GM21390 (cell line): ENCODE measurements around the gene GALNT9.
"Not testable (repeated sequence)": the region's sequence is repeated elsewhere in the genome, so short reads cannot be mapped to it uniquely, and the experiment has no call there.

Source experiments
- ATAC-seq: cut with Tn5 transposase; IDR thresholded peaks from one replicate; pipeline ENCODE4 v1.9.1; 2021; ENCODE audit not compliant: unreplicated experiment

Gene GALNT9

GRCh38 chr12:132202929-132203721 is 126.3 kb downstream of the GALNT9 start:
- no peak for ATAC-seq

- no peak for ATAC-seq
These were observed 127.8 kb downstream of the GALNT9 start for GRCh38 chr12:132201391-132202120.

- ATAC-seq, result no peak
These were observed 128.6 kb downstream of the GALNT9 start for GRCh38 chr12:132200800-132201199.

- ATAC-seq, result no peak
These were observed 129.7 kb downstream of the GALNT9 start for GRCh38 chr12:132199526-132200319.

- ATAC-seq, result no peak
These were observed 130.3 kb downstream of the GALNT9 start for GRCh38 chr12:132199101-132199500.

- no peak for ATAC-seq
These were observed 131.6 kb downstream of the GALNT9 start for GRCh38 chr12:132197581-132198354.

GRCh38 chr12:132196873-132197390 is 132.5 kb downstream of the GALNT9 start:
- ATAC-seq, result no peak

GRCh38 chr12:132196038-132196872 is 133.1 kb downstream of the GALNT9 start:
- no peak for ATAC-seq

- ATAC-seq, result not testable (repeated sequence)
These were observed 134.1 kb downstream of the GALNT9 start for GRCh38 chr12:132195242-132195641.

GRCh38 chr12:132194556-132194955 is 134.8 kb downstream of the GALNT9 start:
- ATAC-seq, result no peak

GRCh38 chr12:132194056-132194455 is 135.3 kb downstream of the GALNT9 start:
- ATAC-seq, result no peak

- ATAC-seq, result no peak
These were observed 137.5 kb downstream of the GALNT9 start for GRCh38 chr12:132191715-132192553.

- no peak for ATAC-seq
These were observed 138.4 kb downstream of the GALNT9 start for GRCh38 chr12:132190834-132191500.

GRCh38 chr12:132190012-132190755 is 139.2 kb downstream of the GALNT9 start:
- peak; percentile 11 for ATAC-seq

GRCh38 chr12:132189378-132190011 is 139.9 kb downstream of the GALNT9 start:
- ATAC-seq, result peak; percentile 91

GRCh38 chr12:132188916-132189325 is 140.5 kb downstream of the GALNT9 start:
- no peak for ATAC-seq

GRCh38 chr12:132188451-132188901 is 140.9 kb downstream of the GALNT9 start:
- no peak for ATAC-seq
